Measurements from ENCODE around the gene TPSAB1. TPM values are rescaled to one million over a fixed set of nuclear protein-coding genes. Genes with fewer than 3 reads are reported as not detected.

The TPSAB1 gene
- total RNA-seq, 1 donor from 2014 or later: not detected

DNA sequence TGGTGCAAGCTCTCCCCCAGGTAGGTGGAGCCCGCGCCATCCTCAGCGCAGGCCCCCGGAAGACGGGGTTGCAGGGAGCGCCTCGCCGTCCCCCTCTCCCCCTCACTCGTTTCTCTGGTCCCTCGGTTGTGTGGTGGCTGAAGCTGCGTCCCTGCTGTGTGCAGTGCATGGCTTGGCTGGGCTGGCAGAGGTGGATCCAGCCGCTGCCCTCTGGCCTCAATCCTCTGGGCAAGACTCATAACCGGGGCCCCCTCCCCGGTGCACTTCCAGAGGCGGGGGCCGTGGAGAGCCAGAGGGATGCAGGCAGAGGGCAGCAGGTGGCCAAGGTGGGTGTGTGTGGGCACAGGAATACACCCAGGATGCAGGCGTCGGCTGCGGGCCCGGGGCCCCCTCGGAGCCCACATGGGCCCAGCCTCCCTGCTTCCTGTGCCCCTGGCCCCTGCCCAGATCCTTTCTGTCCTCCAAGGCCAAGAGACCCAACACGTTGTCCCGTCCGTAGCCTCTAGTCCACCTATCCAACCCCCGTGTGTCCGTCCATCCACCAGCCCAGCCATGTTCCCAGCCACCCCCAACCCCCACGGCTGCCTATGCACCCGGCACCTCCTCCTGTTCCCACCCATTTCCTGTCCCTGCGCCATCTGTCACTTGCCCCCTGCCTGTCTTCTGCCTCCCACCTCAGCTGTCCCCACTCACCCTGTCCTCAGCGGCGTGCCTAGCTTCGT lies 24.8 kb upstream of the TPSAB1 start:
- Mint-ChIP-seq H3K36me3 (ENCODE audit: unreplicated experiment) (no peaks in the 10 kb centered on the region), H3K27ac (ENCODE audit: unreplicated experiment) (no peak overlapping the region), H3K9me3 (ENCODE audit: unreplicated experiment) (peaks cover 3% of the 10 kb centered on the region), H3K4me3 (ENCODE audit: unreplicated experiment) (no peak overlapping the region), H3K27me3 (ENCODE audit: unreplicated experiment) (peaks cover 4% of the 10 kb centered on the region), H3K4me1 (ENCODE audit: low read depth, unreplicated experiment) (no peaks in the 10 kb centered on the region)
- no peak for DNase-seq
- TF ChIP-seq CTCF (IDR thresholded peaks at IDR 0.05; ENCODE audit: partially characterized antibody, unreplicated experiment): no peak

DNA sequence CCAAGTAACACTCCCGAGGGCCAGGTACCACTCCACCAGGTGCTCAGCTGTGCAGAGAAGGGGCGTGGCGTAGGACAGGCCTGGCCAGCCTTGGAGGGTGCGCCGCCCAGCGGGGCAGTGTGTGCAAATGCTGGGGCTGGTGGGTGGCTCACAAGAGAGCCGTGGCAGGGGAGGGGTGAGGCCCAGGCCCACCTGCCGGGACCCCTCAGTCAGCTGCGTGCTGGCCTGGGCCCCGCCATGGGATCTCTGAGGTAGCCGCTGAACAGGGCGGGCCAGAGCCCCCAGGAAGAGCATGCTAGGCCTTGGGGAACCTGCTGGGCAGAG lies 24.2 kb upstream of the TPSAB1 start:
- Mint-ChIP-seq H3K4me1 (ENCODE audit: low read depth, unreplicated experiment) (no peaks in the 10 kb centered on the region), H3K9me3 (ENCODE audit: unreplicated experiment) (peaks cover 3% of the 10 kb centered on the region), H3K27me3 (ENCODE audit: unreplicated experiment) (peaks cover 4% of the 10 kb centered on the region), H3K4me3 (ENCODE audit: unreplicated experiment) (no peak overlapping the region), H3K27ac (ENCODE audit: unreplicated experiment) (no peak overlapping the region), H3K36me3 (ENCODE audit: unreplicated experiment) (no peaks in the 10 kb centered on the region)
- DNase-seq: no peak
- no peak for TF ChIP-seq CTCF (IDR thresholded peaks at IDR 0.05; ENCODE audit: partially characterized antibody, unreplicated experiment)

- Mint-ChIP-seq H3K36me3 (ENCODE audit: unreplicated experiment) (no peaks in the 10 kb centered on the region), H3K9me3 (ENCODE audit: unreplicated experiment) (peaks cover 6% of the 10 kb centered on the region), H3K27ac (ENCODE audit: unreplicated experiment) (no peak overlapping the region), H3K4me3 (ENCODE audit: unreplicated experiment) (no peak overlapping the region), H3K4me1 (ENCODE audit: low read depth, unreplicated experiment) (no peaks in the 10 kb centered on the region), H3K27me3 (ENCODE audit: unreplicated experiment) (peaks cover 8% of the 10 kb centered on the region)
- no peak for TF ChIP-seq CTCF (IDR thresholded peaks at IDR 0.05; ENCODE audit: partially characterized antibody, unreplicated experiment)
- DNase-seq: no peak
Observed at GRCh38 chr16:1216681-1217400, 23.7 kb upstream of the TPSAB1 start.

DNA sequence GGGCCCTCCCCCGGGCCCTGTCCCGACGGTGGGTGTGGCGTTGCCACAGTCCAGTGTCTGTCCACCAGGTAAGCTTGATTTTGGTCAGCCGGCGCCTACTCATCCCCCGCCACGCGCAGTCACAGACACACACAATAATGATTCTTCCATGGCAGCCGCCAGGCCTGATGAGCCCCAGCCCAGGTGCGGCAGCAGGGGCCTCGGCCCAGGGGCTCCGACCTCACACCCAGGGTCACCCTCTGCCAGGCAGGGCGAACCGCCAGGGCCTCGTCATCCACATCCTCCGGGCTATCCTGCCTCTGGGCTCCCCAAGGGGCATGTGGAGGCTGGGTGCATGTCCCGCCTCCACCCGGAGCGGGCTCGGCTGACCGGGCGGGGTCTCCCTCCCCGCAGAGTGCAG lies 23.0 kb upstream of the TPSAB1 start:
- no peaks in the 10 kb centered on the region for H3K36me3 Mint-ChIP-seq (ENCODE audit: unreplicated experiment)
- peaks cover 8% of the 10 kb centered on the region for H3K27me3 Mint-ChIP-seq (ENCODE audit: unreplicated experiment)
- no peak for TF ChIP-seq CTCF (IDR thresholded peaks at IDR 0.05; ENCODE audit: partially characterized antibody, unreplicated experiment)
- H3K9me3 Mint-ChIP-seq (ENCODE audit: unreplicated experiment): peaks cover 6% of the 10 kb centered on the region
- no peak overlapping the region for H3K4me3 Mint-ChIP-seq (ENCODE audit: unreplicated experiment)
- no peaks in the 10 kb centered on the region for H3K4me1 Mint-ChIP-seq (ENCODE audit: low read depth, unreplicated experiment)
- no peak for DNase-seq
- no peak overlapping the region for H3K27ac Mint-ChIP-seq (ENCODE audit: unreplicated experiment)
